Bladder microvascular endothelial cell (primary cell): ENCODE results near the gene LIMS3. TPM values are rescaled to one million over a fixed set of nuclear protein-coding genes. Genes with fewer than 3 reads are reported as not detected.

ENCODE experiments used
- total RNA-seq: library from RNA; depleted of rRNA; stranded (reverse); fragments of >200 nt; gene quantifications from 2 replicates; pipeline ENCODE4 v1.2.3, GENCODE V29; 2014

LIMS3 gene
- 4.4 and 69.0 TPM in 2 replicates for total RNA-seq

GRCh38 chr2:109898462-109899336 lies at the start of gene LIMS3:
TSS of gene LIMS3 (plus strand) at chr2:109898688. CDS start at chr2:109898729, 41 bp downstream.

Other genes with a start within 250 kb of the LIMS3 start
- gene RGPD5, start 104.4 kb upstream of the LIMS3 start, total RNA-seq, result 9.1 and 41.0 TPM in 2 replicates
- 23.1 and 47.9 TPM in 2 replicates for gene MALL, start 217.1 kb downstream of the LIMS3 start, total RNA-seq